ENCODE data around the gene WDR74. TPM values are rescaled to one million over a fixed set of nuclear protein-coding genes. Genes with fewer than 3 reads are reported as not detected.

WDR74 gene
- total and polyA plus RNA-seq, 2 donors (not counting 1 experiment from before 2014, with no cell fraction given): 122 to 131 TPM

- H3K27ac ChIP-seq (ENCODE audit: low read length in 2 of 2): no peak overlapping the region
- no peak overlapping the region for H3K4me3 ChIP-seq (ENCODE audit: control extremely low read depth in 1 of 5, extremely low read depth in 1 of 5, insufficient read depth in 1 of 5, low read depth in 2 of 5, low read length in 4 of 5)
- DNase-seq (no peak), ATAC-seq (ENCODE audit: low read depth) (no peak)
- Mint-ChIP-seq H3K9me3 (ENCODE audit: insufficient read depth) (no peaks in the 10 kb centered on the region), H3K4me1 (peaks cover 4% of the 10 kb centered on the region), H3K4me3 (no peak overlapping the region), H3K27me3 (no peaks in the 10 kb centered on the region), H3K27ac (no peak overlapping the region)
- intact Hi-C loops (cut with micrococcal nuclease): no loop called here
- H3K4me2 ChIP-seq (replicated peaks; ENCODE audit: low read depth, low read length, poor library complexity, severe bottlenecking): no peak overlapping the region
- no peak for TF ChIP-seq EZH2 (IDR thresholded peaks at IDR 0.05; ENCODE audit: borderline replicate concordance, insufficient read depth, low read depth, low read length, poor library complexity, severe bottlenecking)
- no peak for TF ChIP-seq CTCF (IDR thresholded peaks at IDR 0.05)
- WGBS (ENCODE audit: insufficient coverage): 85% methylated on average over 1 of the region's 2 CpGs
- H2AFZ ChIP-seq (ENCODE audit: insufficient read depth, low read depth, low read length, poor library complexity, severe bottlenecking): no peak overlapping the region
- ChIA-PET CTCF (interaction anchor here (1.3 kb wide), 1 partner anchor 10 kb away, joined by 3 read pairs; no protein-coding TSS in a partner anchor), POLR2A (no interaction called here)
- H4K20me1 ChIP-seq (ENCODE audit: control insufficient read depth, insufficient read depth, low read length, poor library complexity, severe bottlenecking): peaks cover 19% of the 10 kb centered on the region
- peaks cover 3 to 56% of the 10 kb centered on the region in 2 experiments for H3K36me3 ChIP-seq (replicated peaks in 1 of 2; ENCODE audit: control extremely low read depth in 1 of 2, control insufficient read depth in 1 of 2, extremely low read depth in 1 of 2, insufficient read depth in 2 of 2, low read length in 1 of 2)
- H3K4me1 ChIP-seq (ENCODE audit: control insufficient read depth in 2 of 2, insufficient read depth in 2 of 2, low read length in 2 of 2): no peaks in the 10 kb centered on the region
- no peaks in the 10 kb centered on the region for H3K9me3 ChIP-seq (ENCODE audit: control extremely low read depth in 1 of 3, control insufficient read depth in 2 of 3, insufficient read depth in 1 of 3, low read length in 2 of 3)
- no peaks in the 10 kb centered on the region for H3K27me3 ChIP-seq (replicated peaks in 1 of 4; ENCODE audit: control extremely low read depth in 1 of 4, control insufficient read depth in 3 of 4, insufficient read depth in 4 of 4, low read length in 3 of 4)
- no peak overlapping the region for H3K9ac ChIP-seq (ENCODE audit: low read length)
- H3K79me2 ChIP-seq (ENCODE audit: control insufficient read depth, insufficient read depth, low read length): peaks cover 8% of the 10 kb centered on the region
Observed at GRCh38 chr11:62889126-62889483, 49.7 kb upstream of the WDR74 start.

GRCh38 chr11:62888406-62888805, 49.0 kb upstream of the WDR74 start:
- no peak for TF ChIP-seq CTCF (IDR thresholded peaks at IDR 0.05)
- TF ChIP-seq EZH2 (IDR thresholded peaks at IDR 0.05; ENCODE audit: borderline replicate concordance, insufficient read depth, low read depth, low read length, poor library complexity, severe bottlenecking): no peak
- Mint-ChIP-seq H3K27ac (no peak overlapping the region), H3K4me1 (peaks cover 10% of the 10 kb centered on the region), H3K9me3 (ENCODE audit: insufficient read depth) (no peaks in the 10 kb centered on the region), H3K27me3 (no peaks in the 10 kb centered on the region), H3K4me3 (no peak overlapping the region)
- Histone ChIP-seq H2AFZ (ENCODE audit: insufficient read depth, low read depth, low read length, poor library complexity, severe bottlenecking) (no peak overlapping the region), H3K4me1 (ENCODE audit: control insufficient read depth in 2 of 2, insufficient read depth in 2 of 2, low read length in 2 of 2) (peaks cover 0 to 4% of the 10 kb centered on the region in 2 donors), H3K9me3 (ENCODE audit: control extremely low read depth in 1 of 3, control insufficient read depth in 2 of 3, insufficient read depth in 1 of 3, low read length in 2 of 3) (no peaks in the 10 kb centered on the region), H3K9ac (ENCODE audit: low read length) (no peak overlapping the region), H3K4me3 (ENCODE audit: control extremely low read depth in 1 of 5, extremely low read depth in 1 of 5, insufficient read depth in 1 of 5, low read depth in 2 of 5, low read length in 4 of 5) (no peak overlapping the region), H3K4me2 (replicated peaks; ENCODE audit: low read depth, low read length, poor library complexity, severe bottlenecking) (no peak overlapping the region), H3K27ac (ENCODE audit: low read length in 2 of 2) (no peak overlapping the region), H3K79me2 (ENCODE audit: control insufficient read depth, insufficient read depth, low read length) (peaks cover 15% of the 10 kb centered on the region), H4K20me1 (ENCODE audit: control insufficient read depth, insufficient read depth, low read length, poor library complexity, severe bottlenecking) (peaks cover 26% of the 10 kb centered on the region), H3K36me3 (replicated peaks in 1 of 2; ENCODE audit: control extremely low read depth in 1 of 2, control insufficient read depth in 1 of 2, extremely low read depth in 1 of 2, insufficient read depth in 2 of 2, low read length in 1 of 2) (peaks cover 3 to 63% of the 10 kb centered on the region in 2 experiments), H3K27me3 (replicated peaks in 1 of 4; ENCODE audit: control extremely low read depth in 1 of 4, control insufficient read depth in 3 of 4, insufficient read depth in 4 of 4, low read length in 3 of 4) (no peaks in the 10 kb centered on the region)
- POLR2A ChIA-PET: no interaction called here
- ATAC-seq (ENCODE audit: low read depth): no peak
- intact Hi-C loops (cut with micrococcal nuclease): no loop called here
- no peak for DNase-seq
- WGBS (ENCODE audit: insufficient coverage): 98% methylated on average over 14 of the region's 14 CpGs
- CTCF ChIA-PET: no interaction called here
